DMS 273 treated with DMSO at 0.1 percent for 48 hours (cell line): Measurements from ENCODE around the gene ADSS1.
A peak's percentile ranks its signal among the peaks of the same experiment; 100 is the strongest.
"Not testable (repeated sequence)": the region's sequence is repeated elsewhere in the genome, so short reads cannot be mapped to it uniquely, and the experiment has no call there.

Source experiments
- DNase-seq: peaks from one replicate; lab custom pipeline; 2025; lab: John Stamatoyannopoulos, UW

Gene ADSS1

GRCh38 chr14:104734601-104734990 lies 10.6 kb downstream of the ADSS1 start:
- no peak for DNase-seq

- DNase-seq: no peak
Measured at GRCh38 chr14:104734991-104735779, 11.2 kb downstream of the ADSS1 start.

GRCh38 chr14:104735830-104736642 lies 12.0 kb downstream of the ADSS1 start:
- DNase-seq: no peak

GRCh38 chr14:104738375-104739019 lies 14.5 kb downstream of the ADSS1 start:
- no peak for DNase-seq

- DNase-seq: no peak
Measured at GRCh38 chr14:104739026-104739425, 15.0 kb downstream of the ADSS1 start.

GRCh38 chr14:104739546-104740516 lies 15.8 kb downstream of the ADSS1 start:
- DNase-seq: no peak

- no peak for DNase-seq
Measured at GRCh38 chr14:104741108-104741802, 17.2 kb downstream of the ADSS1 start.

- DNase-seq: no peak
Measured at GRCh38 chr14:104741803-104742251, 17.8 kb downstream of the ADSS1 start.

GRCh38 chr14:104742586-104743455 lies 18.8 kb downstream of the ADSS1 start:
- DNase-seq: no peak

GRCh38 chr14:104743461-104744380 lies 19.7 kb downstream of the ADSS1 start:
- DNase-seq: no peak

- no peak for DNase-seq
Measured at GRCh38 chr14:104744484-104744883, 20.5 kb downstream of the ADSS1 start.

- no peak for DNase-seq
Measured at GRCh38 chr14:104745431-104745830, 21.4 kb downstream of the ADSS1 start.

GRCh38 chr14:104746071-104746545 lies 22.1 kb downstream of the ADSS1 start:
- no peak for DNase-seq

GRCh38 chr14:104746934-104747481 lies 23.0 kb downstream of the ADSS1 start:
- no peak for DNase-seq

GRCh38 chr14:104747876-104748275 lies 23.8 kb downstream of the ADSS1 start:
- no peak for DNase-seq

- peak; percentile 69 for DNase-seq
Measured at GRCh38 chr14:104749111-104749649, 25.2 kb downstream of the ADSS1 start.

GRCh38 chr14:104750056-104750752 lies 26.2 kb downstream of the ADSS1 start:
- no peak for DNase-seq

- not testable (repeated sequence) for DNase-seq
Measured at GRCh38 chr14:104750753-104751057, 26.7 kb downstream of the ADSS1 start.
